Measurements from ENCODE around the gene KATNAL2.
"Not testable (repeated sequence)": the region's sequence is repeated elsewhere in the genome, so short reads cannot be mapped to it uniquely, and the experiment has no call there.

KATNAL2 gene

DNA sequence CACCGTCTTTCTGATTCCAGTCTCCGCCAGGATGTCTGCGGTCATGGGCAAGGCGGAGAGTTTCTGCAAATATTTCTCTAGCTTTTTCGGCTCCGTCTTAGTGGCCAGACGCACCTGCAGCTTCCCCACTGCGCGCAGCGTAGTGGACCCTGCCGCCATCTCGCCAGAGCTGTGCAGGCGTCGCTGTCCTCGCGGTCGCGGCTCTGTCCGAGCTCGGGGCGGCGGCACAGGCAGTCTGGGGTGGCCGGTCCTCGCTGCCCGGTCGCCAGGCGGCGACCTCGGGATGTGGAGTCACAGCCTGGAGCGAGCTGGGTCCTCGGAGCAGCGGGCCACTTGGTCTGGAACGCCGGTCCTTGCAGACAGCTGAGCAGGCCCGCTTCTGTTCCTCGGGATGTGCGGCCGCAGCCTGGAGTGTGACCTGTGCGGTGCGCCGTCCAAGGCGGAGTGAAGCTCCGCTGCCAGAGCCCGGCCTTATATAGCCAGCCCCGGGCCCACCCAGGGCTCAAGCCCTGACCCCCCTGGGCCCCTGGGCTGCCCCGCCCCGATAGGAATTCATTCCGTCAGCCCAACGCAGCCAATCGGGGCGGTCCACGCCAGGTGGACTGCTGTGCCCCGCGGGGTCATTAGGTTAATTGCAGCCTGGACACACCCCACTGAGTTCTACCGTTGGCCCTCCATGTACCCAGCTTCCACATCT, 106.5 kb downstream of the KATNAL2 start:
- not testable (repeated sequence) for ATAC-seq

DNA sequence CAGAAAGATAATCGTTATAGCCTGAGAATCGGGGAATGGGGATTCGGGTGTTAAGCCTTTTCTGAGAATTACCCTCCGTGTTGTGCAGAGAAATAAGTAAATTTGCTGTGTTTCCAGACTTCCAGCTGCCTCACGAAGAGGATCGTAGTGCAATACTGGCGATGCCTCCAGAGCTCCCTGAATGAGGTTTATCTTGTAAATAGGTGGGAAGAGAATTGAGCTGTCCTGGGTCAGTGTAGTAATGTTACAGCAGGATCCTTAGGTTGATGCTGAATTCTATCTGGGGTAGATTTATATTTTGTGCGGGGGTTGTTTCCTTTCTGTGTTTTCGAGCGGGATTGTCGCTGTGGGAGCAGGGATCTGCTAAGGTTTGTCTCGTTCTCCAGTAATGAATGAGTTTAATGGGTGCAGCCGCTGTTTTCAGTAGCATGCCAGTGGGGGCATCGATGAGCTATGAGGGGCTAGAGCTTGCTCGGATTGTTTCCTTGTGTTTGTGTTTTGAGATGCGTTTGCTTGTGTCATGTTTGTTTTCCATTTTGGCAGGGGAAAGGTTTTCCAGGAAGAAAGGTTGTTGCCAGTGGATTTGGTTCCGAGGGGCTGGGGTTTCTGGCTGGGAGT, 108.3 kb downstream of the KATNAL2 start:
- peak; percentile 61 for ATAC-seq

DNA sequence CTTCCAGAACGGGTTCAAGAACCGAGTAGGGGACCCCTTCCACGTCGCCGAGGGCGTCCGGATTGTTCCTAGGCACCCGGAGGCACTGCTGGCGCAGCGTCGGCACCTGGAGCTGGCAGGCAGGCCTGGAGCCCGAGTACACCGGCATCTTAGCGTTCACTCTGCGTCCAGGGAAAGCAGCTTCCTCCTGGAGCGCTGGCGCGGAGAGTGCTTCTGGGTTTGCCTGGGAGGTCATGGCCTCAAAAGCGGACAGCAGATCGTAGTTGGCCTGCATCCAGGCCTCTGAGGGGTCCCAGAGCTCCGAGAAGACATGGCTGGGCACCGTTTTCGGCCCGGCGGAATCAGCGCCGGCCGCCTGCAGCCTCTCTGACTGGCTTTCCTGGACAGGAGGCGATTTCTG, 111.3 kb downstream of the KATNAL2 start:
- ATAC-seq = not testable (repeated sequence)

DNA sequence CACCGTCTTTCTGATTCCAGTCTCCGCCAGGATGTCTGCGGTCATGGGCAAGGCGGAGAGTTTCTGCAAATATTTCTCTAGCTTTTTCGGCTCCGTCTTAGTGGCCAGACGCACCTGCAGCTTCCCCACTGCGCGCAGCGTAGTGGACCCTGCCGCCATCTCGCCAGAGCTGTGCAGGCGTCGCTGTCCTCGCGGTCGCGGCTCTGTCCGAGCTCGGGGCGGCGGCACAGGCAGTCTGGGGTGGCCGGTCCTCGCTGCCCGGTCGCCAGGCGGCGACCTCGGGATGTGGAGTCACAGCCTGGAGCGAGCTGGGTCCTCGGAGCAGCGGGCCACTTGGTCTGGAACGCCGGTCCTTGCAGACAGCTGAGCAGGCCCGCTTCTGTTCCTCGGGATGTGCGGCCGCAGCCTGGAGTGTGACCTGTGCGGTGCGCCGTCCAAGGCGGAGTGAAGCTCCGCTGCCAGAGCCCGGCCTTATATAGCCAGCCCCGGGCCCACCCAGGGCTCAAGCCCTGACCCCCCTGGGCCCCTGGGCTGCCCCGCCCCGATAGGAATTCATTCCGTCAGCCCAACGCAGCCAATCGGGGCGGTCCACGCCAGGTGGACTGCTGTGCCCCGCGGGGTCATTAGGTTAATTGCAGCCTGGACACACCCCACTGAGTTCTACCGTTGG, 112.4 kb downstream of the KATNAL2 start:
- ATAC-seq = not testable (repeated sequence)

DNA sequence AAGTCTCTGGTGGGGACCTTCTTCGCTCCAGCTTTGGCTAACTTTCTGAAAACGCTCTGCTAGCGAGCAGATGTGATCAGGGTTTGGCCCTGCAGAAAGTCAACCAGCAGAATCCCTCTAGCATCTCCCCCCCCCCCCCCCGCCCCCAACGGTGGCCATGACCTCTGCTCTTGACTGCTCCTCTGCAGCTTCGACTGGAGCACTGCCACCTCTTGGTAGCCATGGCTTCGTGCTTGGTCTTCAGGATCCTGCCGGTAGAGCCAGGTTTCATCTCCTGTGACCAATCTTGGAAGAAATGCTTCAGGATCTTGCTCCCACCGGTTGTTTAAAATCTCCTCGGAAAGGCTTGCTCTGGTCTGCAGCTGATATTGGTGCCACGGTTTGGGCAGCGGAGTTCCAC, 113.5 kb downstream of the KATNAL2 start:
- not testable (repeated sequence) for ATAC-seq

DNA sequence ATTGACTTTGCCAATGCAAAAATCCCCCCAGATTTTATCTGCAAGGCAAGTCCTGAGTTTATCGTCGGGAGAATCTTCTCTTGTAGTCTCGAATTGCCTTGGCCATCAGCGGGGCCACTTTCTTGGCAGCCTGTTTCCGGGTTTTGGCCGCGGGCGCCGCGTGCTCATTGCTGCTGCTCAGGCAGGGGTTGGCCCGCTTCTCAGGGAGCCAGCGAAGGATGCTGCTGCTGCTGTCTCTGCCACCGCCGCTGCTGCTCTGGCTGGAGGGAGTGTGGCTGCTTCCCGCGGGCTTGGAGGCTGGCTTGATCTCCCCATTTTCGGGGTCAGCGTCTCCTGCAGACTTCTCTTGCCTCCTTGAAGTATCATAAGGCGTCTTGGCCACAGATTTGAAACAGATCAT, 115.5 kb downstream of the KATNAL2 start:
- TF ChIP-seq TOX (CRISPR knock-in tag; IDR thresholded peaks at IDR 0.05; ENCODE audit: borderline replicate concordance) = no peak
- TF ChIP-seq, protein P1, sequence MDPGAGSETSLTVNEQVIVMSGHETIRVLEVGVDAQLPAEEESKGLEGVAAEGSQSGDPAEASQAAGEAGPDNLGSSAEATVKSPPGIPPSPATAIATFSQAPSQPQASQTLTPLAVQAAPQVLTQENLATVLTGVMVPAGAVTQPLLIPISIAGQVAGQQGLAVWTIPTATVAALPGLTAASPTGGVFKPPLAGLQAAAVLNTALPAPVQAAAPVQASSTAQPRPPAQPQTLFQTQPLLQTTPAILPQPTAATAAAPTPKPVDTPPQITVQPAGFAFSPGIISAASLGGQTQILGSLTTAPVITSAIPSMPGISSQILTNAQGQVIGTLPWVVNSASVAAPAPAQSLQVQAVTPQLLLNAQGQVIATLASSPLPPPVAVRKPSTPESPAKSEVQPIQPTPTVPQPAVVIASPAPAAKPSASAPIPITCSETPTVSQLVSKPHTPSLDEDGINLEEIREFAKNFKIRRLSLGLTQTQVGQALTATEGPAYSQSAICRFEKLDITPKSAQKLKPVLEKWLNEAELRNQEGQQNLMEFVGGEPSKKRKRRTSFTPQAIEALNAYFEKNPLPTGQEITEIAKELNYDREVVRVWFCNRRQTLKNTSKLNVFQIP (CRISPR knock-in tag; IDR thresholded peaks at IDR 0.05; ENCODE audit: borderline replicate concordance, low read depth) = no peak
- no peak for TF ChIP-seq SNAI2 (CRISPR knock-in tag; IDR thresholded peaks at IDR 0.05)
- TF ChIP-seq ARNTL (CRISPR knock-in tag; IDR thresholded peaks at IDR 0.05; ENCODE audit: borderline replicate concordance, low read depth) = no peak
- TF ChIP-seq, protein P2, sequence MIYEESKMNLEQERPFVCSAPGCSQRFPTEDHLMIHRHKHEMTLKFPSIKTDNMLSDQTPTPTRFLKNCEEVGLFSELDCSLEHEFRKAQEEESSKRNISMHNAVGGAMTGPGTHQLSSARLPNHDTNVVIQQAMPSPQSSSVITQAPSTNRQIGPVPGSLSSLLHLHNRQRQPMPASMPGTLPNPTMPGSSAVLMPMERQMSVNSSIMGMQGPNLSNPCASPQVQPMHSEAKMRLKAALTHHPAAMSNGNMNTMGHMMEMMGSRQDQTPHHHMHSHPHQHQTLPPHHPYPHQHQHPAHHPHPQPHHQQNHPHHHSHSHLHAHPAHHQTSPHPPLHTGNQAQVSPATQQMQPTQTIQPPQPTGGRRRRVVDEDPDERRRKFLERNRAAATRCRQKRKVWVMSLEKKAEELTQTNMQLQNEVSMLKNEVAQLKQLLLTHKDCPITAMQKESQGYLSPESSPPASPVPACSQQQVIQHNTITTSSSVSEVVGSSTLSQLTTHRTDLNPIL (CRISPR knock-in tag; IDR thresholded peaks at IDR 0.05; ENCODE audit: low read depth) = no peak
- no peak for TF ChIP-seq BACH2 (CRISPR knock-in tag; IDR thresholded peaks at IDR 0.05; ENCODE audit: borderline replicate concordance)
- TF ChIP-seq ESRRG (CRISPR knock-in tag; IDR thresholded peaks at IDR 0.05) = no peak
- no peak for TF ChIP-seq ZFP3 (CRISPR knock-in tag; IDR thresholded peaks at IDR 0.05)
- TF ChIP-seq, protein P3, sequence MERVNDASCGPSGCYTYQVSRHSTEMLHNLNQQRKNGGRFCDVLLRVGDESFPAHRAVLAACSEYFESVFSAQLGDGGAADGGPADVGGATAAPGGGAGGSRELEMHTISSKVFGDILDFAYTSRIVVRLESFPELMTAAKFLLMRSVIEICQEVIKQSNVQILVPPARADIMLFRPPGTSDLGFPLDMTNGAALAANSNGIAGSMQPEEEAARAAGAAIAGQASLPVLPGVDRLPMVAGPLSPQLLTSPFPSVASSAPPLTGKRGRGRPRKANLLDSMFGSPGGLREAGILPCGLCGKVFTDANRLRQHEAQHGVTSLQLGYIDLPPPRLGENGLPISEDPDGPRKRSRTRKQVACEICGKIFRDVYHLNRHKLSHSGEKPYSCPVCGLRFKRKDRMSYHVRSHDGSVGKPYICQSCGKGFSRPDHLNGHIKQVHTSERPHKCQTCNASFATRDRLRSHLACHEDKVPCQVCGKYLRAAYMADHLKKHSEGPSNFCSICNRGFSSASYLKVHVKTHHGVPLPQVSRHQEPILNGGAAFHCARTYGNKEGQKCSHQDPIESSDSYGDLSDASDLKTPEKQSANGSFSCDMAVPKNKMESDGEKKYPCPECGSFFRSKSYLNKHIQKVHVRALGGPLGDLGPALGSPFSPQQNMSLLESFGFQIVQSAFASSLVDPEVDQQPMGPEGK (CRISPR knock-in tag; IDR thresholded peaks at IDR 0.05; ENCODE audit: borderline replicate concordance) = no peak
- no peak for TF ChIP-seq ISL1 (CRISPR knock-in tag; IDR thresholded peaks at IDR 0.05)
- no peak for TF ChIP-seq ZNF70 (CRISPR knock-in tag; IDR thresholded peaks at IDR 0.05)
- ATAC-seq = no peak

DNA sequence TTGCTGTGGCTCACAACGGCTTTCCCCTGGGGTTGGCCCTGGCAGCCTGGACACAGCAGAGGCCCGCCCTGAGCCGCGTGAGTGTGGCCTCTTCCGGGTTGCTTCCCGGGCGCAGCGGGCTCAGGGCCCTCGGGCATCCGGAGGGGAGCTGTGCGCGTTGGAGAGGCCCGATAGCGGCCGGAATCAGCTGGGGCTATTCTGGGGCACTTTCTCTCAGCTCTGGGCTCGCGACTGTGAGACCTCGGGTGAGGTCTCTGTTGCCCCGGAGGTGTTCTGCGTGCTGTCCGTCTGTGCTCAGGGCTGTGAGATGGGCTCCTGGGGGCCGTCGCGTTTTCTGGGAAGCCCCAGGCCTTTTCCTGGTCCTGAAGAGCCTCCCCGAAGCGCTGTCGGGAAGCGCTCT, 117.2 kb downstream of the KATNAL2 start:
- not testable (repeated sequence) for ATAC-seq

DNA sequence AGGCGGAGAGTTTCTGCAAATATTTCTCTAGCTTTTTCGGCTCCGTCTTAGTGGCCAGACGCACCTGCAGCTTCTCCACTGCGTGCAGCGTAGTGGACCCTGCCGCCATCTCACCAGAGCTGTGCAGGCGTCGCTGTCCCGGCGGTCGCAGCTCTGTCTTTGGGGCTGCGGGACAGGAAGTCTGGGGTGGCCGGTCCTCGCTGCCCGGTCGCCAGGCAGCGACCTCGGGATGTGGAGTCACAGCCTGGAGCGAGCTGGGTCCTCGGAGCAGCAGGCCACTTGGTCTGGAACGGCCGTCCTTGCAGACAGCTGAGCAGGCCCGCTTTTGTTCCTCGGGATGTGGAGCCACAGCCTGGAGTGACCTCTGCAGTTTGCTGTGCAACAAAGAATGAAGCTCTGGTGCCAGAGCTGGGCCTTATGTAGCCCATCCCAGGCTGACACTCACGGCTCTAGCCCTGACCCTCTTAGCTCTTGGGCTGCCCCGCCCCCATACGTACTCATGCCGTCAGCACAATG, 117.8 kb downstream of the KATNAL2 start, which contains the start of gene ELOA2:
Gene ELOA2, minus strand, starts transcription at position 466 of the 516 bp plus-strand sequence. Its CDS starts 357 bp downstream, at position 109.
- TF ChIP-seq CSDC2 (CRISPR knock-in tag; IDR thresholded peaks at IDR 0.05) (no peak), OSR1 (CRISPR knock-in tag; IDR thresholded peaks at IDR 0.05) (no peak), TOX (CRISPR knock-in tag; IDR thresholded peaks at IDR 0.05; ENCODE audit: borderline replicate concordance) (no peak), TCF4 (CRISPR knock-in tag; IDR thresholded peaks at IDR 0.05; ENCODE audit: borderline replicate concordance) (no peak), ZNF565 (CRISPR knock-in tag; conservative IDR thresholded peaks at IDR 0.05; ENCODE audit: low read depth) (no peak)
- ATAC-seq = no peak
